Common myeloid progenitor, CD34-positive (primary cell): ENCODE results near the gene CKAP4.
"Not testable (repeated sequence)": the region's sequence is repeated elsewhere in the genome, so short reads cannot be mapped to it uniquely, and the experiment has no call there.

Experiments
- CTCF ChIA-PET: fragments of 350-600 bp; sonication (Branson Sonifier 250); formaldehyde crosslinking; loops from one replicate; lab custom pipeline; 2021; ENCODE audit warnings: antibody characterized with exemption; lab: Charles Lee
- POLR2A ChIA-PET: fragments of 350-600 bp; sonication (Branson Sonifier 250); formaldehyde crosslinking; loops from one replicate; lab custom pipeline; 2021; ENCODE audit warnings: antibody characterized with exemption; lab: Charles Lee
- DNase-seq, 3 donors: peaks; one replicate each; pipeline versions ENCODE4 v3.0.0 to v3.0.0-alpha.2; 2013
- H3K27ac ChIP-seq, 2 experiments: 1 replicate in 1 of 2; 2 replicates in 1 of 2; pipeline ENCODE4 v1.7.0; 2013; ENCODE audit warnings: inconsistent platforms in 2 of 2, low read length in 2 of 2, mild to moderate bottlenecking in 2 of 2, low read depth in 1 of 2, moderate library complexity in 1 of 2; ENCODE audit not compliant: severe bottlenecking in 2 of 2, insufficient read depth in 1 of 2, poor library complexity in 1 of 2
- H3K27me3 ChIP-seq, 5 experiments: replicated peaks in 2 of 5; 1 replicate in 3 of 5; 2 replicates in 2 of 5; pipeline versions ENCODE4 v1.6.1 to v1.7.0; 2013; ENCODE audit warnings: low read length in 4 of 5, mild to moderate bottlenecking in 2 of 5, moderate library complexity in 2 of 5, inconsistent platforms in 1 of 5; ENCODE audit not compliant: insufficient read depth in 5 of 5, control insufficient read depth in 4 of 5
- H3K36me3 ChIP-seq, 4 experiments: 1 replicate in 2 of 4; 2 replicates in 2 of 4; pipeline versions ENCODE4 v1.6.1 to v1.7.0; 2013; ENCODE audit warnings: low read length in 3 of 4, control low read depth in 1 of 4, mild to moderate bottlenecking in 1 of 4; ENCODE audit not compliant: control insufficient read depth in 4 of 4, insufficient read depth in 4 of 4
- H3K4me1 ChIP-seq, 4 experiments: 1 replicate in 3 of 4; 2 replicates in 1 of 4; pipeline versions ENCODE4 v1.6.1 to v1.7.1; 2013; ENCODE audit warnings: low read length in 3 of 4, mild to moderate bottlenecking in 3 of 4, control low read depth in 1 of 4, inconsistent platforms in 1 of 4, moderate library complexity in 1 of 4; ENCODE audit not compliant: control insufficient read depth in 4 of 4, insufficient read depth in 4 of 4; ENCODE audit errors: control extremely low read depth in 1 of 4
- H3K4me3 ChIP-seq, 7 experiments: 1 replicate in 4 of 7; 2 replicates in 3 of 7; pipeline versions ENCODE4 v1.5.1 to v1.7.0; 2013; ENCODE audit warnings: mild to moderate bottlenecking in 7 of 7, low read length in 6 of 7, moderate library complexity in 6 of 7, inconsistent platforms in 2 of 7, low read depth in 2 of 7, control low read depth in 1 of 7; ENCODE audit not compliant: insufficient read depth in 4 of 7, control insufficient read depth in 1 of 7; ENCODE audit errors: extremely low read depth in 1 of 7
- H3K9me3 ChIP-seq, 5 experiments: 1 replicate in 4 of 5; 2 replicates in 1 of 5; pipeline versions ENCODE4 v1.6.1 to v1.7.1; 2013; ENCODE audit warnings: low read length in 4 of 5, mild to moderate bottlenecking in 2 of 5, inconsistent platforms in 1 of 5, low read depth in 1 of 5, moderate library complexity in 1 of 5; ENCODE audit not compliant: control insufficient read depth in 4 of 5, insufficient read depth in 2 of 5; ENCODE audit errors: control extremely low read depth in 1 of 5
- WGBS: methylation state at CpG from one replicate; pipeline ENCODE4 v1.1.5; 2013; ENCODE audit not compliant: insufficient coverage; 5-methylcytosine and 5-hydroxymethylcytosine counted together

CKAP4 gene

DNA sequence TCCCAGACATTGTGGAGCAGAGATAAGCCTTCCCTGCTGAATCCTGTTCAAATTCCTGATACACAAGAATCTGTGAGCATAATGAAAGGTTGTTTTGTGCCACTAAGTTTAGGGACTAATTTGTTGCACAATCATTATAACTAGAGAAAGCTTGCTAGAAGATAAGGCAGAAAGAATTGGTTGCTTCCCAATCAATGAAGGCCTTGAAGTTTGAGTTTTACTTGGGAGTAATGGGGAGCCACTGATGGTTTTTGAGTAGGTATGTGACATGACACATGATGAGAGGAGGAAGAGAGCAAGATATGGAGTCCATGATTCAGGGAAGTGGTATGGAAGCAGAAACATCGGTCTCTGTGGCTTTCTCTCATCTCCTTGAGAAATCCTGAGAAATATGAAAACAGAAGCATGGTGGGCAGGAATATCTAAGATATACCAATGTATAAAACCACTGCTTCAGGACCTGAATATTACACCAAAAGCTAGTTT, 41.4 kb upstream of the CKAP4 start:
- no peak overlapping the region for H3K27ac ChIP-seq
- CTCF ChIA-PET: no interaction called here

GRCh38 chr12:106288494-106289195, 40.8 kb upstream of the CKAP4 start:
- H3K27ac ChIP-seq: no peak overlapping the region
- H3K4me3 ChIP-seq: no peak overlapping the region
- H3K36me3 ChIP-seq: no peaks in the 10 kb centered on the region
- ChIA-PET POLR2A (no interaction called here), CTCF (no interaction called here)
- 94% methylated on average over 6 of the region's 9 CpGs for WGBS
- no peaks in the 10 kb centered on the region for H3K9me3 ChIP-seq
- peak in 2 of 3 donors; percentile 28 to 35 for DNase-seq
- H3K27me3 ChIP-seq: peaks cover 0 to 2% (median 0%) of the 10 kb centered on the region in 5 experiments
- H3K4me1 ChIP-seq: peaks cover 0 to 7% (median 1%) of the 10 kb centered on the region in 4 experiments

More for the DNA sequence above, 41.4 kb upstream of the CKAP4 start:
- WGBS: no CpG with 5 or more reads among the region's 1 CpG
- POLR2A ChIA-PET: no interaction called here
- peaks cover 0 to 7% (median 1%) of the 10 kb centered on the region in 4 experiments for H3K4me1 ChIP-seq
- H3K9me3 ChIP-seq: no peaks in the 10 kb centered on the region
- no peaks in the 10 kb centered on the region for H3K36me3 ChIP-seq
- no peak overlapping the region for H3K4me3 ChIP-seq
- peaks cover 0 to 2% (median 0%) of the 10 kb centered on the region in 5 experiments for H3K27me3 ChIP-seq
- DNase-seq: no peak

DNA sequence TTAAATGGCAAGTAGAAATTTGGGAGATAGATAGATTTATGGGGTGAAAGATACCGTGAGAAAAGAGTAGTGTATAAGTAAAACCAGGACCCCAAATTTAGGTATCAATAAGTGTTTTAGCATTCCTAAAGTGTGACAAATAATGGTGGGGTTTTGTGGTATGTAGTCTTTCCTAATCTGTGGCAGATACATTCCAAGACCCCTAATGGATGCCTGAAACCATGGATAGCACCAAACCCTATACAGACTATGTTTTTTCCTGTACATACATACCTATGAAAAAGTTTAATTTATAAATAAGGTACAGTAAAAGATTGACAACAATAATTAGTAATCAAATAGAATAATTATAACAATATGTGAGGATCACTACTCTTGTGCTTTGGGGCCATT, 40.3 kb upstream of the CKAP4 start:
- ChIA-PET POLR2A (no interaction called here), CTCF (no interaction called here)
- Histone ChIP-seq H3K36me3 (no peaks in the 10 kb centered on the region), H3K27ac (no peak overlapping the region), H3K4me3 (no peak overlapping the region), H3K27me3 (peaks cover 0 to 2% (median 0%) of the 10 kb centered on the region in 5 experiments), H3K4me1 (peaks cover 0 to 7% (median 1%) of the 10 kb centered on the region in 4 experiments), H3K9me3 (no peaks in the 10 kb centered on the region)
- DNase-seq: no peak
- WGBS: no CpG with 5 or more reads among the region's 1 CpG

- peaks cover 0 to under 1% (median under 1%) of the 10 kb centered on the region in 5 experiments for H3K9me3 ChIP-seq
- H3K36me3 ChIP-seq: no peaks in the 10 kb centered on the region
- POLR2A ChIA-PET: no interaction called here
- WGBS: no CpG with 5 or more reads among the region's 1 CpG
- H3K4me1 ChIP-seq: peaks cover 0 to 7% (median 1%) of the 10 kb centered on the region in 4 experiments
- no peak for DNase-seq
- H3K27me3 ChIP-seq: peaks cover 0 to 2% (median 0%) of the 10 kb centered on the region in 5 experiments
- H3K27ac ChIP-seq: no peak overlapping the region
- H3K4me3 ChIP-seq: no peak overlapping the region
- CTCF ChIA-PET: no interaction called here
Measured at GRCh38 chr12:106287364-106287763, 39.5 kb upstream of the CKAP4 start.

- POLR2A ChIA-PET, CTCF ChIA-PET, DNase-seq, H3K27ac ChIP-seq, H3K27me3 ChIP-seq, H3K4me1 ChIP-seq, H3K9me3 ChIP-seq, H3K4me3 ChIP-seq, H3K36me3 ChIP-seq: not testable (repeated sequence)
- WGBS: 98% methylated on average over 12 of the region's 14 CpGs
Measured at GRCh38 chr12:106286576-106287162, 38.8 kb upstream of the CKAP4 start.

DNA sequence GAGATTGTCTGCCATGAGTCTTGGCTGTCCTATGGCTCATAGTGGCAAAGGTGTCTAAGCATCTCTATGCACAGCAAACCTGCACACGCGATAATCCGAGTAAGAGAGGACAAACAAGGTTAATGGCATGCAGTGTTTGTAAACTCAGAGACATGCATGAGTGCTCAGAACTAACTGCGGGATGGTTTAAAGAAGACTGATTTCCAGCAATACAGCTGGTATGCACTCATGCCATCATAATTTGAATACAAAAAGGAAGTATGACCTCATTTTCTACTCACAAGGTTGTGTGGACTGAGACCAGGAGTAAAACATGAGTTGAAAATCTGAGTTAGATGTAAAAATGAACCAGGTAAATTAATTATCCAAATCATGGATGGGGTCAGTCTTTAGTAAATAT, 38.2 kb upstream of the CKAP4 start:
- CTCF ChIA-PET: no interaction called here
- peaks cover 0 to 13% (median 8%) of the 10 kb centered on the region in 5 experiments for H3K9me3 ChIP-seq
- WGBS: 100% methylated on average over 3 of the region's 4 CpGs
- POLR2A ChIA-PET: no interaction called here
- no peak for DNase-seq
- no peak overlapping the region for H3K27ac ChIP-seq
- no peaks in the 10 kb centered on the region for H3K36me3 ChIP-seq
- peaks cover 0 to 2% (median 0%) of the 10 kb centered on the region in 5 experiments for H3K27me3 ChIP-seq
- no peak overlapping the region for H3K4me3 ChIP-seq
- H3K4me1 ChIP-seq: peaks cover 0 to 7% (median 1%) of the 10 kb centered on the region in 4 experiments
